GM19452 (cell line): ENCODE data around the gene BHLHA9.
"Not testable (repeated sequence)": the region's sequence is repeated elsewhere in the genome, so short reads cannot be mapped to it uniquely, and the experiment has no call there.

Source experiments
- ATAC-seq: cut with Tn5 transposase; IDR thresholded peaks from one replicate; pipeline ENCODE4 v1.9.1; 2021; ENCODE audit not compliant: unreplicated experiment

Gene BHLHA9

DNA sequence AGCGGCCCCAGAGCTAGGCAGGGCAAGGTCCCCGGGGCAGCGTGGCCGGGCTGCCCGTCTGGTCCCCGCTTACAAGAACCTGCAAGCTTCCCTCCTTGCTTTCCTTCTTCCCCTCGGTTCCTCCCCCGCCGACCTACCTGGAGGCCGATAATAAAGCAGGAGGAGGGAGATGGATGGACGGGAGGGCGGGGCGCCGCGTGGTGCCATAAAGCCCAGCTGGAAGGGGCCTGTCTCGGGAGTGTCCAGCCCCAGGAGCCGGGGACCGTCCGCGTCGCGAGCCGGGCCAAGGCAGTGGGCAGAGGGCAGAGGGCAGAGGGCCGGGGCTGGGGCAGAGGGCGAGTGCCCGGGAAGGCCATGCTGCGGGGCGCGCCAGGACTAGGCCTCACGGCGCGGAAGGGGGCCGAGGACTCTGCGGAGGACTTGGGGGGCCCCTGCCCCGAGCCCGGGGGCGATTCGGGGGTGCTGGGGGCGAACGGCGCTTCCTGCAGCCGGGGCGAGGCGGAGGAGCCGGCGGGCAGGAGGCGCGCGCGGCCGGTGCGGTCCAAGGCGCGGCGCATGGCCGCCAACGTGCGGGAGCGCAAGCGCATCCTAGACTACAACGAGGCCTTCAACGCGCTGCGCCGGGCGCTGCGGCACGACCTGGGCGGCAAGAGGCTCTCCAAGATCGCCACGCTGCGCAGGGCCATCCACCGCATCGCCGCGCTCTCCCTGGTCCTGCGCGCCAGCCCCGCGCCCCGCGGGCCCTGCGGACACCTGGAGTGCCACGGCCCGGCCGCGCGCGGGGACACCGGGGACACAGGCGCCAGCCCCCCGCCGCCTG lies at the start of gene BHLHA9:
BHLHA9 (plus strand) TSS at position 235 of the 820 bp plus-strand sequence; CDS start at position 355, 120 bp downstream.
- no peak for ATAC-seq

GRCh38 chr17:1221209-1221608 lies 49.0 kb upstream of the BHLHA9 start:
- no peak for ATAC-seq

DNA sequence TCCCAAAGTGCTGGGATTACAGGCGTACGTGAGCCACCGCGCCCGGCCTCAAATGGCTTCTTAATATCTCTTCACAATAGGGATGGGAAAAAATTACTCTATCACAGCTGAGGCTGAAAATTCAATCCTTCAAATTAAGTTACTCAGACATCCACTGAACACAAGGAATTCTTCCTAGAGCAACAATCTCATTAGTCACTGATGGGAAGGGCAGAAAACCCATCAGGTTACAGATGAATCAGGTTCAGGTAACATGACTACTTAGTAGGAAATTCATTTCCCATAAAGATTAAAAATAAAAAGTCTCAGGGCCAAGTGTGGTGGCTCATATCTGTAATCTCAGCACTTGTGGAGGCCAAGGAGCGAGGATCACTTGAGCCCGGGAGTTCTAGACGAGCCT lies 47.9 kb upstream of the BHLHA9 start:
- ATAC-seq = no peak

GRCh38 chr17:1223662-1224061 lies 46.6 kb upstream of the BHLHA9 start:
- ATAC-seq = no peak

- no peak for ATAC-seq
Measured at GRCh38 chr17:1224330-1224729, 45.9 kb upstream of the BHLHA9 start.

DNA sequence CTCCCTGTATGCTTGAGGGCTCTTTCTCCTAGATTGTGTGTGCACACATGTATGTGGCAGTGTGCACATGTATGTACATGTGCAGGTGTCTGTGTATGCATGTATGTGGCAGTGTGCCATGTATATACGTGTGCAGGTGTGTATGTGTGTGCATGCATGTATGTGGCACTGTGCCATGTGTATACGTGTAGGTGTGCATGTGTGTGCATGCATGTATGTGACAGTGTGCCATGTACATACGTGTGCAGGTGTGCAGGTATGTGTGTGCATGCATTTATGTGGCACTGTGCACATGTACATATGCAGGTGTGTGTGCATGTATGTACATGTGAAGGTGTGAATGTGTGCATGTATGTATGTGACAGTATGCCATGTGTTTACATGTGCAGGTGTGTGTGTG lies 43.9 kb upstream of the BHLHA9 start:
- ATAC-seq = no peak

DNA sequence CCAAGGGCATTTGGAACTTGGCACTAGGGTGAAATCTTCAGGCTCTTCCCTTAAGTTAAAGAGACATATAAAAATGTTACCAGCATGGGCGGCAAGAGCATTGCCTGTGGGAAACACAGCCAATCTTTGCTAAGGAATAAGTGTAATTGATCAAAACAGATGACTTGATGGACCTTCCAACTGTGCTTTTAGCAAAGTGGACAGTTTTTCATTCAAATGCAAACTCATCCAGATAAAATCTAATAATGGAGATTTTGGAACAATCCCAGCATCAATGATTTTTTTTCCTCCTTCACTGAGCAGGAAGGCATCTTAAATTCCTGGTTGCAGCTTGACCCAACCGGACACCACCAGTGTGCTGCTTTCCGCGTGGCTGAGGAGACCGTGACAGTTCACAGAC lies 42.9 kb upstream of the BHLHA9 start:
- ATAC-seq = no peak

- no peak for ATAC-seq
Measured at GRCh38 chr17:1227917-1228780, 42.1 kb upstream of the BHLHA9 start.

DNA sequence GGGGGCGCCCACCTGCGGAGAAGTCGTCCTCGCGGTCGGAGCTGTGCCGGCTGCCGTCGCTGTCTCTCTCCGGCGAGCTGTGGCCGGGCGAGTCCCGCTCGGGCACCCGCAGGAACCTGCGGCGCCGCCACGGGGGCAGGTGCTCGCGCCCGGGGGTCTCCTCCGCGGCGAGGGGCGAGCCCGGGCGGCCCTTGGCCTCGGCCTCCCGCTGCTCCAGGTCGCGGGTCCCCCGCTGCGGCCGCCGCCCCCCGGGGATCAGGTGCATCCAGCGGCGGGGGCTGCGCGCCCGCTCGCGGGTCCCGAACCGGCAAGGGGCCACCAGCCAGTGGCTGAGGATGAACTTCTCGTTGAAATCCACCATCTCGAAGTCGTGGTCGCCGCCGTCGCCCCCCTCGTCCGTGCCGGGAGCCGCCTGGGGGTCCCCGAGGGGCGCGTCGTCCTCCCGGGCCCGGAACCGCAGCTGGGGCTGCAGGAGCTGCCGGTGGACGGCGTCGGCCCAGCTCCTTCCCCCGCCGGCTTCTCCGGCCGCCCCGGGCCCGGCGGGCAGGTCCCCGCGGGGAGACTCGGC lies 41.4 kb upstream of the BHLHA9 start:
- ATAC-seq = no peak

DNA sequence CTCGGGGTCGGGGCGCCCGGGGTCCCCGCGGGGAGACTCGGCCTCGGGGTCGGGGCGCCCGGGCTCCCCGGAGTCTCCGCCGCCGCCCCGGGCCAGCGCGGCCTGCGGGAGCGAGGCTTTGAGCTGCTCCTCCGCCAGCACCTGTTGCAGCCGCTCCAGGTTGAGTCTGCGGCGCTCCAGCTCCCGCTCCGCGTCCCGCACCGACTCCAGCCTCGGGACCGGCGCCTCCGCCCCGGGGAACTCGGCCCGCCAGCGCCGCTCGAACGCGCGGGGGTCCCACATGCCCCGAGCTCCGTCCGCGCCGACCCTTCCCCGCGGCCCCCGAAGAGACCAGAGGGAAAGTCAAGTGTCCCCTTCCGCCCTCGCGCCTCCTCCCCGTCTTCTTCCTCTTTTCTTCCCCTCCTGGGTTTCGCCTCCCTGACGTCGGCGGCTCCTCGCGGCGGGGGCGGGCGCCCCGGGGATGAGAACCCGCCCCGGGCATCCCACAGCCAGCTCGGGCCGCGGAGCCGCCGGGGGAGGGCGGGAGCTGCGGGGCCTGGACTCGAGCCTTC lies 40.8 kb upstream of the BHLHA9 start:
- peak; percentile 48 for ATAC-seq

DNA sequence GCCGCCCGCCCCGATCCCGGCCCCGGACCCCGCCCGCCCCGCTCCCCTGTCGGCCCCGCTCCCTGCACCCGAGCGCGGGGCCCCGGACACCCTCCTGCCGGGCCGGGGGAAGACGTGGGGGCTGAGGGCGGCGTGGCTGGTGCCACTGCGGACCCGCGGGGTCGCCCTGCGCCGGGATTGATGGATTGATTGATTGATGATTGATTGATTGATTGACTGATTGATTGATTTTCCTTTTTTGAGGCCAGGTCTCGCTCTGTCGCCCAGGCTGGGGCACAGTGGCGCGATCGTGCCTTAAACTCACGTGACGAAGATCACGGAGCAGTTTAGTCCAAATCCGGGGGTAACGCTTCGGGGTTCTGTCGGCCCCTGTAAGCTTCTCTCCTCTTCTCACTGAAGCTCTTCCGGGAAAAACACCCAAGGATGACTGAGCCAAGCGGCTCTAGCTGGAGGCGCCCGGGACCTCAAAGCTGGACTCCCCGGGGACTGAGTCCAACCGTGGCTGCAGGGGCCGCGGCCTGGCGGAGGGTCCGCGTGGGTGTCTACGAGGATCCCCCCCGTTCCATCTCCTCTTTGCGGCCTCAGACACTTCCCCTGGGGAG lies 40.2 kb upstream of the BHLHA9 start:
- ATAC-seq = no peak

GRCh38 chr17:1231456-1231855 lies 38.8 kb upstream of the BHLHA9 start:
- ATAC-seq = no peak

DNA sequence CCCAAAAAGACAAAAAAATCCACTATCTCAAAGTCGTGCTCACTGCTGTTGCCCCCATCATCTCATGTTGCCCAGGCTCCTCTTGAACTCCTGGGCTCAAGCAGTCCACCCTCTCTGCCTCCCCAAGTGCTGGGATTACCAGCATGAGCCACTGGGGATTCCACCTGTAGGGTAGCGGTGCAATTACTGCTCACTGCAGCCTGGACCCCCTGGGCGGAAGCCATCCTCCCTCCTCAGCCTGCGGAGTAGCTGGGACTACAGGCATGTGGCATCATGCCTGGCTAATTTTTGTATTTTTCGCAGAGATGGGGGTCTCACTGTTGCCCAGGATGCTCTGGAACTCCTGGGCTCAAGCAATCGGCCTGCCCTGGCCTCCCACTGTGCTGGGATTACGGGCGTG lies 37.9 kb upstream of the BHLHA9 start:
- no peak for ATAC-seq

- ATAC-seq = no peak
Measured at GRCh38 chr17:1232786-1233185, 37.5 kb upstream of the BHLHA9 start.

- ATAC-seq = no peak
Measured at GRCh38 chr17:1234455-1234854, 35.8 kb upstream of the BHLHA9 start.

DNA sequence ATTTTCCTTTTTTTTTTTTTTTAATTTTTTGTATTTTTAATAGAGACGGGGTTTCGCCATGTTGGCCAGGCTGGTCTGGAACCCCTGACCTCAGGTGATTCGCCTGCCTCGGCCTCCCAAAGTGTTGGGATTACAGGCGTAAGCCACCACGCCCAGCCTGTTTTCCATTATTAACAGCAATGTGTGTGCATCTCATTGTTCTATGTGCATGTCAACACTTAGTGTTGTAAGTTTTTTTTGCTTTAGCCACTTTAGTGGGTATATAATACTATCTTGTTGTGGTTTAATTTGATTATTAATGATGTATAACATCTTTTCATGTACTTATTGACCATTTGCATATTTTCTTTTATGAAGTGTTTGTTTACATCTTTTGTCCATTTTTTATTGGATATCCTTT lies 32.8 kb upstream of the BHLHA9 start:
- no peak for ATAC-seq

- ATAC-seq = no peak
Measured at GRCh38 chr17:1239210-1239609, 31.0 kb upstream of the BHLHA9 start.

- ATAC-seq = not testable (repeated sequence)
Measured at GRCh38 chr17:1240426-1240825, 29.8 kb upstream of the BHLHA9 start.

DNA sequence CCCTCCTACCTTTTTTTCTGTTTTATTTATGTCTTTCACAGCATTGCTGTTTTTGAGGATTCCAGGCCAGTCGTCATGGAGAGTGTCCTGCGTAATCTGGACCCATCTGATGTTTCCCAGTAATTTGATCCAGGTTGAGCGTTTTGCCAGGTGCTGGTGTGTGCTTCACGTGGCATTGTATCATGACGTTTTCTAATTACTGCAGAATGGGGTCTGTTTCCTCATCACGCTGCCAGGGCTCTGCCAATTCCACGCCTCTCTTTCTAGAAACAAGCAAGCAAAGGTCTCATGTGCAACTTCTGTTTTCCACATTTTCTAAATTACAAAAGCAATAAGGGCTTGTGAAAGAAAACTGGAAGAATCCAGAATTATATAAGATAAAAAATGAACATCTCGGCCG lies 28.3 kb upstream of the BHLHA9 start:
- ATAC-seq = no peak

GRCh38 chr17:1244606-1245012 lies 25.6 kb upstream of the BHLHA9 start:
- no peak for ATAC-seq
